Gastrocnemius medialis (tissue), 4 donors: Measurements from ENCODE around the gene OMP.
A peak's percentile ranks its signal among the peaks of the same experiment; 100 is the strongest.

Source experiments
- CTCF ChIP-seq, 5 experiments: fragments of 450-650 bp in 3 of 5; fragments of 200-600 bp in 2 of 5; sonication (generic) in 2 of 5; IDR thresholded peaks in 4 of 5; conservative IDR thresholded peaks in 1 of 5; 1 replicate in 4 of 5; 2 replicates in 1 of 5; pipeline ENCODE4 v1.5.1; 2016 to 2019; ENCODE audit warnings: antibody characterized with exemption in 5 of 5, mild to moderate bottlenecking in 3 of 5, moderate library complexity in 3 of 5
- POLR2A ChIP-seq, 2 donors: fragments of 450-650 bp; IDR thresholded peaks; one replicate each; pipeline ENCODE4 v1.6.1; 2017; ENCODE audit warnings: antibody characterized with exemption in 2 of 2, mild to moderate bottlenecking in 2 of 2, moderate library complexity in 2 of 2

DNA sequence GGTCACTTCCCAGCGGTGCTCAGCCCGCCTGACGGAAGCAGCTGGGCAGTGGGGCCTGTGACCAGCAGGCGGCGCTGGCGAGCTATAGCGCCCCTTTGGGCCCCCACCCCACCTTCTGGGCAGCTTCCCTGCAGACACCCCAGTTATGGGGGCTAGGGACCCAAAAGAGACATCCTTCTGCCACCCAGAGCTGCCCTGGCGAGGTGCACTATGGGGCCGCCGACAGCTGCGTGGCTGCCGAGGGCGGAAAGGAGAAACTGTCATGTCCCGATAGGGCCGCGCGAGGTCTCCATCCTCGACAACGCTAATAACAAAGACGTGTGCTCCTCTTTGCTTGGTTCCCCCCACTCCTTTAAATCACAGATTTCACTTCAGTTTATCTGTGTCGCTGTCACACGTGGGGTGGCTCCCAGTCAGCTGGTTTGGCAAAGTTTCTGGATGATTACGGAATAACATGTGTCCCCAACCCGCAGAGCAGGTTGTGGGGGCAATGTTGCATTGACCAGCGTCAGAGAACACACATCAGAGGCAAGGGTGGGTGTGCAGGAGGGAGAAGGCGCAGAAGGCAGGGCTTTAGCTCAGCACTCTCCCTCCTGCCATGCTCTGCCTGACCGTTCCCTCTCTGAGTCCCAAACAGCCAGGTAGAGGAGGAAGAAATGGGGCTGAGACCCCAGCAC, 24.7 kb downstream of the OMP start:
- TF ChIP-seq CTCF (IDR thresholded peaks at IDR 0.05 in 4 of 5, conservative IDR thresholded peaks at IDR 0.05 in 1 of 5) (peak; percentile 93 to 98 (median 96)), POLR2A (IDR thresholded peaks at IDR 0.05) (no peak)
